ENCODE results near the gene KLHL3. TPM values are rescaled to one million over a fixed set of nuclear protein-coding genes. Genes with fewer than 3 reads are reported as not detected.

KLHL3 gene
- total RNA-seq, 1 donor from 2014 or later, result 21.1 TPM

DNA sequence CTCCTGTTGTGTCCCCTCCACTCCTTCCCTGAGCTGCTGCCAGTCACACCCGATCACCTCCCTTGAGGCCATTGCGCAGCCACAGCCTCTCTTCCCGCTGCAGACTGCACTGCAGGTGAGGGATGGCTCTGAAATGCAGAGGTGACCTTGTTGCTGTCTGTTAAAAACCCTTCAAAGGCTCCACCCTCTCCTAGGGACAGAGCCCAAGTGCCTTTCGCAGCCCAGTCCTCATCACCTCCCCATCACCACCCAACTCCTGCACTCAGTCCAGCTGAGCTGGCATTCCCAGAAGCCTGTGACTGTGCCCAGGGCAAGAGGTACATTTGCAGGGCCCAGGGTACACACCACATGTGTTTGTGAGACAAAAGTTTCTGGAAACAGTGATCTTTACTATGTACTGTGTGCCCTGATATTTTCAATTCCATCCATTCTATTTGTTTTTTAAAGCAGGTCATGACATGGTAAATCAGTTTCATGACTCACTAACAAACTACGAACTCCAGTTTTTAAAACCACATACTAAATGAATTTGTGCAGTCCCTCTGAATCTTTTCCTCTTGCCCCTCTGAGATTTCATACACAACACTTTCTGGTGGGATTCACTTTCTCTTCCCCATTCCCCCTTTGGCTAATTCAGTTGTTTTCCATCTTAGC, 163.7 kb downstream of the KLHL3 start:
- DNase-seq, result no peak

DNA sequence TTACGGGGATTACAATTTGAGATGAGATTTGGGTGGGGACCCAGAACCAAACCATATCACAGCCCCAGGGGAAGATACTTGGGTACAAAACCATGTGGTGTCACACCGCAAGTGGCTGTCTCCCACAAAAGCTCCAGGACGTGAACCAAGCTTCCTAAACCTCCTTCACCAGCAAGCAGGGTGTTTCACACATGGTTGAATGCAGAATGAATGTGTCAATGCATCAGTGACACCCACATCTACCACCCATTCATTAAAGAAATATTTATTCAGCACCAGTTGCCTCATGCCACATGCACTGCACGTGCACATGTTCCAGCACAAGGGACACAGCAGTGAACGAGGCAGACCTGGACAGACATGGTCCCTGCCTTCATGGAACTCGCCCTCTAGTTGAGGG, 165.8 kb downstream of the KLHL3 start:
- no peak for DNase-seq

Other genes starting within 250 kb of the KLHL3 start
- 1.0 and 7.0 TPM in 2 replicates for gene SPOCK1, start 236.8 kb downstream of the KLHL3 start, total RNA-seq
- 11.1 and 12.0 TPM in 2 replicates for gene HNRNPA0, start 18.3 kb upstream of the KLHL3 start, total RNA-seq
- not detected in 2 replicates for gene MYOT, start 131.8 kb upstream of the KLHL3 start, total RNA-seq
- gene PKD2L2, start 153.4 kb upstream of the KLHL3 start, total RNA-seq, result 0.17 TPM in 1 of 2 replicates, not detected in the other